Measurements from ENCODE around the gene WFIKKN1. TPM values are rescaled to one million over a fixed set of nuclear protein-coding genes. Genes with fewer than 3 reads are reported as not detected.

WFIKKN1 gene
- polyA plus RNA-seq, 3 donors, result 0.76 TPM; not detected in 2

DNA sequence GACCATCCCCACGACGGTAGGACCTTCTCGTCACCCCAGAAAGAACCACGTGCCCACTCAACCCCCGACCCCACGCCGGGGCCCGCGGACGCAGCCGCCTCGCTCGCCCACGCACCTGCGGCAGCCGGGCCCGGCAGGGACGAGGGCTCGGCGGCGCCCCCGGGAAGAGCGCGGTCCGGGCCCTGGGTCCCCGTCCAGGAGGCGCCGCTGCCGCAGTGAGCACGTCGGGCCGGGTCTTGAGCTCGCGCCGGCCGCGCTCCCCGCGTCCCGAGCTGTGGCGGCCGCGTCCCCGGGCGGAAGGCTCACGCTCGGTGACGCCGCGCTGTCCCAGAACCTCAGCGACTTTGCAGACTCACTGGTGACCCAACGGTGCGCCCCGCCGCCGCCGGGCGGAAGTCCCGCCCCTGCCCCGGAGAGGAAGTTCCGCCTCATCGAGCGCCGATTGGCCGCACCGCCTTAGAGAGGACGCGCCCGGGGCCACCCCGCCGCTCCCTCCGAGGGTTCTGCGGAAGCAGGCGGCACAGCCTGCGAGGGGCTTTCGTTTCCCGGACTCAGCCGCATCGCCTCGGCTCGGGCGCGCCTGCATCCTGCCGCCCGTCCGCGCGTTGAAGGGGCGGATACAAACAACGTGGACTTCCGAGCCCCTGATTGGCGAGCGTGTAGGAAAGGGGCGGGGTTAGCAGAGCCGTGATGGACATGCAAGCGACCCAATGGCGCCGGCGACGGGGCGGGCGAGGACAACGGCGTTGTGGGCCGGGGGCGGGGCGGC lies 41.7 kb upstream of the WFIKKN1 start:
- peak overlapping the region; percentile 86 to 91 for H3K27ac ChIP-seq (ENCODE audit: low read depth in 1 of 2, low read length in 2 of 2)
- peaks cover 0 to 7% of the 10 kb centered on the region in 2 donors for H3K27me3 ChIP-seq (ENCODE audit: control insufficient read depth in 2 of 2, insufficient read depth in 2 of 2, low read length in 2 of 2)
- no peaks in the 10 kb centered on the region for H3K36me3 ChIP-seq (replicated peaks in 1 of 2; ENCODE audit: control insufficient read depth in 1 of 2, insufficient read depth in 2 of 2, low read length in 2 of 2)
- H3K4me1 ChIP-seq (ENCODE audit: control insufficient read depth in 1 of 2, insufficient read depth in 2 of 2, low read length in 2 of 2), result peaks cover 53 to 57% of the 10 kb centered on the region in 2 donors
- peak; percentile 89 to 97 (median 95) for DNase-seq
- H3K36me3 Mint-ChIP-seq, result peaks cover 1 to 2% of the 10 kb centered on the region in 2 donors
- peak overlapping the region; percentile 98 to 100 (median 99) for H3K27ac Mint-ChIP-seq
- H3K79me2 ChIP-seq (ENCODE audit: insufficient read depth, low read length), result peaks cover 53% of the 10 kb centered on the region
- H3K9ac ChIP-seq (ENCODE audit: insufficient read depth, low read length, poor library complexity, severe bottlenecking), result peak overlapping the region; percentile 89
- no peaks in the 10 kb centered on the region for H3K9me3 ChIP-seq (replicated peaks in 1 of 2; ENCODE audit: control insufficient read depth in 1 of 2, insufficient read depth in 1 of 2, low read length in 2 of 2)
- peak overlapping the region; percentile 70 to 92 (median 86) for H3K4me3 ChIP-seq (replicated peaks in 1 of 3; ENCODE audit: low read depth in 2 of 3, low read length in 3 of 3)
- H4K20me1 ChIP-seq (ENCODE audit: insufficient read depth, low read length), result peaks cover 13% of the 10 kb centered on the region
- peaks cover 48% of the 10 kb centered on the region for H3K4me1 Mint-ChIP-seq
- intact Hi-C loops (cut with micrococcal nuclease), result loop anchor here (2.0 to 5.0 kb wide), 3 partner anchors 48 to 93 kb away; partner anchors contain the start of genes JMJD8 (in 2 of the 2), METTL26 (in 2 of the 2), STUB1 (in 2 of the 2) and CAPN15 (in 1 of the 2)
- peak overlapping the region; percentile 91 to 99 for H3K4me3 Mint-ChIP-seq
- peak overlapping the region; percentile 78 for H3K4me2 ChIP-seq (replicated peaks; ENCODE audit: extremely low read depth, low read length, poor library complexity, severe bottlenecking)
- peaks cover 0 to 3% (median 0%) of the 10 kb centered on the region in 7 donors for H3K9me3 Mint-ChIP-seq
- WGBS (ENCODE audit: insufficient coverage), result under 1% methylated on average over 107 of the region's 107 CpGs
- peak overlapping the region; percentile 86 for H2AFZ ChIP-seq (ENCODE audit: insufficient read depth, low read depth, low read length, poor library complexity, severe bottlenecking)
- TF ChIP-seq, protein P1, sequence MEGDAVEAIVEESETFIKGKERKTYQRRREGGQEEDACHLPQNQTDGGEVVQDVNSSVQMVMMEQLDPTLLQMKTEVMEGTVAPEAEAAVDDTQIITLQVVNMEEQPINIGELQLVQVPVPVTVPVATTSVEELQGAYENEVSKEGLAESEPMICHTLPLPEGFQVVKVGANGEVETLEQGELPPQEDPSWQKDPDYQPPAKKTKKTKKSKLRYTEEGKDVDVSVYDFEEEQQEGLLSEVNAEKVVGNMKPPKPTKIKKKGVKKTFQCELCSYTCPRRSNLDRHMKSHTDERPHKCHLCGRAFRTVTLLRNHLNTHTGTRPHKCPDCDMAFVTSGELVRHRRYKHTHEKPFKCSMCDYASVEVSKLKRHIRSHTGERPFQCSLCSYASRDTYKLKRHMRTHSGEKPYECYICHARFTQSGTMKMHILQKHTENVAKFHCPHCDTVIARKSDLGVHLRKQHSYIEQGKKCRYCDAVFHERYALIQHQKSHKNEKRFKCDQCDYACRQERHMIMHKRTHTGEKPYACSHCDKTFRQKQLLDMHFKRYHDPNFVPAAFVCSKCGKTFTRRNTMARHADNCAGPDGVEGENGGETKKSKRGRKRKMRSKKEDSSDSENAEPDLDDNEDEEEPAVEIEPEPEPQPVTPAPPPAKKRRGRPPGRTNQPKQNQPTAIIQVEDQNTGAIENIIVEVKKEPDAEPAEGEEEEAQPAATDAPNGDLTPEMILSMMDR (IDR thresholded peaks at IDR 0.05), result no peak
- peaks cover 2 to 16% (median 12%) of the 10 kb centered on the region in 3 donors for H3K27me3 Mint-ChIP-seq (ENCODE audit: low read depth in 3 of 3)

DNA sequence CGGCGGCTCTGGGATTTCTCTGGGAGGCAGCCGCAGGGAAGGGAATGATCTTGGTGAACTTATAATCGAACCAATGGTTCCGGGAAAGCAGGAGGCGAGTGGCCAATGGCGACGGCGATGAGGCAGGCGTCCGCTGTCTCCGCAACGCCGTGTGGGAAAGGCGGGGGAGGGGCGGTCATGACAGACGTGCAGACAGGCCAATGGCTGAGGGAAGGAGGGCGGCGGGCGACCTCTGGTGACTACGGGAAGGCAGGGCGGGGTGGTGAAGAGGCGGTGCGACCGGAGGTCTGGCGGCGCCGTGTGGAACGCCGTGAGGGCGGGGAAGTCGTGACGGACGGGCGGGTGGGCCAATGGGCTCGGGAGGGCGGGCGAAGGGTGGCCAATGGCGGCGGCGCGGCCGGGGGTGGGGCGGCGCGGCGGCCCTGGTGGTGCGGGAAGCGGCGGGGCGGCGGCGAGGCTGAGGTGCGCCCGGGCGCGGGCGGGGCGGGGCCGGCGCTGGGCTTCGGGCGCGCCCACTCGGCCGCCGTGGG lies 41.1 kb upstream of the WFIKKN1 start, which contains the start of gene RAB40C:
TSS of gene RAB40C (plus strand) at position 409 of the 530 bp plus-strand sequence. CDS start 226 bp downstream, outside the sequence.
- H3K9ac ChIP-seq (ENCODE audit: insufficient read depth, low read length, poor library complexity, severe bottlenecking), result peak within 1 kb of the TSS; percentile 89
- WGBS (ENCODE audit: insufficient coverage), result under 1% methylated on average over 67 of the region's 67 CpGs
- peak; percentile 96 to 100 (median 99) for DNase-seq
- H3K36me3 ChIP-seq (replicated peaks in 1 of 2; ENCODE audit: control insufficient read depth in 1 of 2, insufficient read depth in 2 of 2, low read length in 2 of 2), result no peaks in the 10 kb centered on the region
- no peaks in the 10 kb centered on the region for H3K9me3 ChIP-seq (replicated peaks in 1 of 2; ENCODE audit: control insufficient read depth in 1 of 2, insufficient read depth in 1 of 2, low read length in 2 of 2)
- H3K4me2 ChIP-seq (replicated peaks; ENCODE audit: extremely low read depth, low read length, poor library complexity, severe bottlenecking), result peak within 1 kb of the TSS; percentile 87
- peaks cover 19% of the 10 kb centered on the region for H4K20me1 ChIP-seq (ENCODE audit: insufficient read depth, low read length)
- H3K27me3 ChIP-seq (ENCODE audit: control insufficient read depth in 2 of 2, insufficient read depth in 2 of 2, low read length in 2 of 2), result peaks cover 0 to 7% of the 10 kb centered on the region in 2 donors
- intact Hi-C loops (cut with micrococcal nuclease), result loop anchor here (2.0 to 5.0 kb wide), 3 partner anchors 47 to 93 kb away; partner anchors contain the start of genes JMJD8 (in 2 of the 2), METTL26 (in 2 of the 2), STUB1 (in 2 of the 2) and CAPN15 (in 1 of the 2)
- peaks cover 59% of the 10 kb centered on the region for H3K79me2 ChIP-seq (ENCODE audit: insufficient read depth, low read length)
- peak within 1 kb of the TSS; percentile 86 to 91 for H3K27ac ChIP-seq (ENCODE audit: low read depth in 1 of 2, low read length in 2 of 2)
- H2AFZ ChIP-seq (ENCODE audit: insufficient read depth, low read depth, low read length, poor library complexity, severe bottlenecking), result peak within 1 kb of the TSS; percentile 86
- H3K4me3 ChIP-seq (replicated peaks in 1 of 3; ENCODE audit: low read depth in 2 of 3, low read length in 3 of 3), result peak within 1 kb of the TSS; percentile 85 to 92 (median 86)
- Mint-ChIP-seq H3K36me3 (peaks cover 7 to 8% of the 10 kb centered on the region in 2 donors), H3K9me3 (peaks cover 0 to 3% (median 0%) of the 10 kb centered on the region in 7 donors), H3K27me3 (ENCODE audit: low read depth in 3 of 3) (peaks cover 3 to 15% (median 12%) of the 10 kb centered on the region in 3 donors), H3K4me1 (peaks cover 55% of the 10 kb centered on the region), H3K4me3 (peak within 1 kb of the TSS; percentile 91 to 99), H3K27ac (peak within 1 kb of the TSS; percentile 98 to 100 (median 99))
- TF ChIP-seq, protein P1 (IDR thresholded peaks at IDR 0.05), result no peak
- peaks cover 58 to 63% of the 10 kb centered on the region in 2 donors for H3K4me1 ChIP-seq (ENCODE audit: control insufficient read depth in 1 of 2, insufficient read depth in 2 of 2, low read length in 2 of 2)
